Suprapubic skin (tissue), 4 donors: ENCODE measurements around the gene TSPAN33. TPM values are rescaled to one million over a fixed set of nuclear protein-coding genes. Genes with fewer than 3 reads are reported as not detected.

Experiments
- DNase-seq, 2 donors: peaks; one replicate each; pipeline ENCODE4 v3.0.0-alpha.2; 2019; ENCODE audit warnings: low spot score in 2 of 2
- H3K27ac ChIP-seq: fragments of 200-600 bp; sonication (generic); one replicate; pipeline ENCODE4 v1.5.1; 2019
- H3K27me3 ChIP-seq: fragments of 200-600 bp; sonication (generic); one replicate; pipeline ENCODE4 v1.5.1; 2019
- H3K36me3 ChIP-seq: fragments of 200-600 bp; sonication (generic); one replicate; pipeline ENCODE4 v1.5.1; 2019
- H3K4me1 ChIP-seq: fragments of 200-600 bp; sonication (generic); one replicate; pipeline ENCODE4 v1.5.1; 2019
- H3K4me3 ChIP-seq: fragments of 200-600 bp; sonication (generic); one replicate; pipeline ENCODE4 v1.5.1; 2019; ENCODE audit warnings: mild to moderate bottlenecking
- H3K9me3 ChIP-seq: fragments of 200-600 bp; sonication (generic); one replicate; pipeline ENCODE4 v1.5.1; 2019
- EP300 ChIP-seq: sonication (generic); formaldehyde crosslinking; IDR thresholded peaks from one replicate; pipeline ENCODE4 v1.6.1; 2017; ENCODE audit warnings: antibody characterized with exemption
- POLR2A ChIP-seq, 2 donors: fragments of 450-650 bp; IDR thresholded peaks; one replicate each; pipeline ENCODE4 v1.6.1; 2017; ENCODE audit warnings: antibody characterized with exemption in 2 of 2, mild to moderate bottlenecking in 2 of 2, moderate library complexity in 2 of 2
- POLR2AphosphoS5 ChIP-seq, 3 donors: sonication (generic); formaldehyde crosslinking; IDR thresholded peaks; one replicate each; pipeline ENCODE4 v1.6.1; 2017; ENCODE audit warnings: antibody characterized with exemption in 3 of 3
- WGBS: methylation state at CpG from one replicate; pipeline ENCODE4 v1.1.5; 2018; 5-methylcytosine and 5-hydroxymethylcytosine counted together
- total RNA-seq, 4 donors: library from RNA; depleted of rRNA; stranded (reverse); fragments of >200 nt; gene quantifications; one replicate each; pipeline ENCODE4 v1.1.0, GENCODE V29; 2016
- TF ChIP-seq, protein P1 (sequence below), 2 donors: fragments of 200-600 bp in 1 of 2; fragments of 450-650 bp in 1 of 2; sonication (generic) in 1 of 2; IDR thresholded peaks; one replicate each; pipeline ENCODE4 v1.5.1; 2016 to 2019; ENCODE audit warnings: antibody characterized with exemption in 2 of 2, mild to moderate bottlenecking in 1 of 2, moderate library complexity in 1 of 2

Gene TSPAN33
- total RNA-seq, 4 donors from 2014 or later: 9.1 to 17.9 (median 11.1) TPM

DNA sequence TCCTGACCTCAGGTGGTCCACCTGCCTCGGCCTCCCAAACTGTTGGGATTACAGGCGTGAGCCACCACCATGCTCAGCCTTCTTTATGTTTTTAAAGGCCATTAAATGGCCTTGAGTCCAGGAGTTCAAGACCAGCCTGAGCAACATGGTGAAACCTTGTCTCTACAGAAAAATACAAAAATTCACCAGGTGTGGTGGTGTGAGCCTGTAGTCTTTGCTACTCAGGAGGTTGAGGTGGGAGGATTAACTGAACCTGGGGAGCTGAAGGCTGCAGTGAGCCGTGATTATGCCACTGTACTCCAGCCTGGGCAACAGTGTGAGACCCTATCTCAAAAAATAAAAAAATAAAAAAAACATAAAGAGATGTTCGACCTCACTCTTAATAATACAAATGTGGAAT is 54.9 kb downstream of the TSPAN33 start:
- Histone ChIP-seq H3K36me3 (no peaks in the 10 kb centered on the region), H3K9me3 (no peaks in the 10 kb centered on the region), H3K27me3 (no peaks in the 10 kb centered on the region), H3K27ac (no peak overlapping the region), H3K4me3 (no peak overlapping the region), H3K4me1 (no peaks in the 10 kb centered on the region)
- TF ChIP-seq POLR2A (IDR thresholded peaks at IDR 0.05) (no peak), EP300 (no peak), POLR2AphosphoS5 (IDR thresholded peaks at IDR 0.05) (no peak)
- TF ChIP-seq, protein P1, sequence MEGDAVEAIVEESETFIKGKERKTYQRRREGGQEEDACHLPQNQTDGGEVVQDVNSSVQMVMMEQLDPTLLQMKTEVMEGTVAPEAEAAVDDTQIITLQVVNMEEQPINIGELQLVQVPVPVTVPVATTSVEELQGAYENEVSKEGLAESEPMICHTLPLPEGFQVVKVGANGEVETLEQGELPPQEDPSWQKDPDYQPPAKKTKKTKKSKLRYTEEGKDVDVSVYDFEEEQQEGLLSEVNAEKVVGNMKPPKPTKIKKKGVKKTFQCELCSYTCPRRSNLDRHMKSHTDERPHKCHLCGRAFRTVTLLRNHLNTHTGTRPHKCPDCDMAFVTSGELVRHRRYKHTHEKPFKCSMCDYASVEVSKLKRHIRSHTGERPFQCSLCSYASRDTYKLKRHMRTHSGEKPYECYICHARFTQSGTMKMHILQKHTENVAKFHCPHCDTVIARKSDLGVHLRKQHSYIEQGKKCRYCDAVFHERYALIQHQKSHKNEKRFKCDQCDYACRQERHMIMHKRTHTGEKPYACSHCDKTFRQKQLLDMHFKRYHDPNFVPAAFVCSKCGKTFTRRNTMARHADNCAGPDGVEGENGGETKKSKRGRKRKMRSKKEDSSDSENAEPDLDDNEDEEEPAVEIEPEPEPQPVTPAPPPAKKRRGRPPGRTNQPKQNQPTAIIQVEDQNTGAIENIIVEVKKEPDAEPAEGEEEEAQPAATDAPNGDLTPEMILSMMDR (IDR thresholded peaks at IDR 0.05): no peak
- WGBS: 96% methylated on average over 4 of the region's 4 CpGs
- no peak for DNase-seq

DNA sequence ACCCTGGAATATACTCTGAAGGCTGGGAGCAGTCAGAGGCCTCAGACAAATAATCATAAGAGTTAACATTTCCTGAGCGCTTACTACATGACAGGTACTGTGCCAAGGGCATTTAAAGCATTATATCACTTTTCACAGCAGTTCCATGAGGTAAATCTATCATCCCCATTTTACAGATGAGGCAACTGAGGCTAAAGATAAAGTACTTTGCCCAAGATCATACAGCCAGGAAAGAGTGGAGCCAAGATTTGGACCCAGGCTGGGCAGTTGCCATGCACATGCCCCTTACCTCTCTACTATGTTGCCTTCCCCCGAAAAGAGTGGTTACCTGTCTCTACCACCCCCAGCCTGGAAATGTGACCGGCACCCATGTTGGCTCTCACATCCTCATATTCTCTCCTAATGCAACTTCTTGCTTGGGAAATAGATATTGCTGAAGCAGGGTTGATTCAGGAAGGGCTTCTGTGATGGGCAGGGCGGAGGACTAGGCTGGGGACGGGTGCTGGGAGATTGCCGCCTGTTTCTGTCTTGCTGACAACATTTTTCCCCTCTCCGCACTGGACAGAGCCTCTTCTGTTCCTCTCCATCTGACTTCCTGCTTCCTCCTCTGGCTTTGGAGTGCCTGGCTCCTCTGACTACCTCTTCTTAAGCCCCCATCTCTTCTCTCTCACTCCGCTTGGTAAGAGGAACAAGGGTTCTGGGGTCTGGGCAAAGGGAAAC is 57.7 kb downstream of the TSPAN33 start:
- no peak for DNase-seq
- H3K9me3 ChIP-seq: no peaks in the 10 kb centered on the region
- peaks cover 9% of the 10 kb centered on the region for H3K36me3 ChIP-seq
- TF ChIP-seq POLR2AphosphoS5 (IDR thresholded peaks at IDR 0.05) (no peak), EP300 (no peak), POLR2A (IDR thresholded peaks at IDR 0.05) (no peak)
- TF ChIP-seq, protein P1 (IDR thresholded peaks at IDR 0.05): no peak
- H3K4me1 ChIP-seq: no peaks in the 10 kb centered on the region
- no peaks in the 10 kb centered on the region for H3K27me3 ChIP-seq
- H3K27ac ChIP-seq: no peak overlapping the region
- no peak overlapping the region for H3K4me3 ChIP-seq
- WGBS: 84% methylated on average over 8 of the region's 8 CpGs

DNA sequence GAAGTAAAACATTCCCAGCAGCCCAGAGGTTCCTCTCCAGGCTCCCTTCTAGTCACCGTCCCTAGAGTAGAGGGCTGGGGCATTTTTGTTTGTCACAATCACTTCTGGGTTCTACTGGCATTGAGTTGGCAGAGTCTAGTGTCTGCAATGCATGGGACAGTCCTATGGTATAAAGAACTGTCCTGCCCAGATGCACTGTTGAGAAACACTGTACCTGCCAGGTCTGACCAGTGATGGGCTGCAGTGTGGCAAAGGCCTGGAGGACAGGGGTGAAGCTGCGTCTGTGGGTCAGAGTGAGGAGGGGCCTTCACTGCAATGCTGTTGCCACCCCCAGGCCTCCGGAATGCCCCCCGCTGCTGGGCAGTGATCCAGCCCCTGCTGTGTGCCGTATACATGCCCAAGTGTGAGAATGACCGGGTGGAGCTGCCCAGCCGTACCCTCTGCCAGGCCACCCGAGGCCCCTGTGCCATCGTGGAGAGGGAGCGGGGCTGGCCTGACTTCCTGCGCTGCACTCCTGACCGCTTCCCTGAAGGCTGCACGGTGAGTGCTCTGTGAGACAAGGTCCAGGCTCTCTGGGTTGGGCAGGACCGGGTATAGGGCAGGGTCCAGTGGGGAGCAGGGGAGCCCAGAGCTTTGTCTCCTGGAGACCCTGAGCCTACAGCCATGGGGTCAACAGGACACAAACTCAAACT is 58.7 kb downstream of the TSPAN33 start:
- no peaks in the 10 kb centered on the region for H3K9me3 ChIP-seq
- WGBS: 69% methylated on average over 6 of the region's 14 CpGs
- peaks cover 13% of the 10 kb centered on the region for H3K36me3 ChIP-seq
- H3K4me1 ChIP-seq: no peaks in the 10 kb centered on the region
- no peak overlapping the region for H3K4me3 ChIP-seq
- no peaks in the 10 kb centered on the region for H3K27me3 ChIP-seq
- TF ChIP-seq POLR2A (IDR thresholded peaks at IDR 0.05) (no peak), EP300 (no peak), POLR2AphosphoS5 (IDR thresholded peaks at IDR 0.05) (no peak)
- TF ChIP-seq, protein P1 (IDR thresholded peaks at IDR 0.05): no peak
- H3K27ac ChIP-seq: no peak overlapping the region
- DNase-seq: no peak

DNA sequence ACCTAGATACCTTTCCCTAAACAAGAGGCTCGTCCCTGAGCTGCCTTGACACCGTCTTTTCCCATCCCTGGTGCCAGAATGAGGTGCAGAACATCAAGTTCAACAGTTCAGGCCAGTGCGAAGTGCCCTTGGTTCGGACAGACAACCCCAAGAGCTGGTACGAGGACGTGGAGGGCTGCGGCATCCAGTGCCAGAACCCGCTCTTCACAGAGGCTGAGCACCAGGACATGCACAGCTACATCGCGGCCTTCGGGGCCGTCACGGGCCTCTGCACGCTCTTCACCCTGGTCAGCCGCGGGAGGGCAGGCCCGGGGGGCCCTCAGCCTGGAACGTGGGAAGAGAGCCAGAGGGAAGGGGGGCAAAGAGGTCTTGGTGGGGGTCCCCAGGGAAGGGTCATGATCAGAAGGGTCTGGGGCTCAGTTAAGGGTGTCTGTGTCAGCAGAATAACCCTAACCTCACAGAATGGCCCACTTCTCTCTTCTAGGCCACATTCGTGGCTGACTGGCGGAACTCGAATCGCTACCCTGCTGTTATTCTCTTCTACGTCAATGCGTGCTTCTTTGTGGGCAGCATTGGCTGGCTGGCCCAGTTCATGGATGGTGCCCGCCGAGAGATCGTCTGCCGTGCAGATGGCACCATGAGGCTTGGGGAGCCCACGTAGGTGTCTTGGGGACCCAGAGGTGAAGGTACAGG is 60.8 kb downstream of the TSPAN33 start:
- 92% methylated on average over 14 of the region's 29 CpGs for WGBS
- DNase-seq: no peak
- Histone ChIP-seq H3K27me3 (no peaks in the 10 kb centered on the region), H3K27ac (no peak overlapping the region), H3K4me1 (no peaks in the 10 kb centered on the region), H3K9me3 (no peaks in the 10 kb centered on the region), H3K4me3 (no peak overlapping the region), H3K36me3 (peaks cover 23% of the 10 kb centered on the region)
- TF ChIP-seq POLR2A (IDR thresholded peaks at IDR 0.05) (no peak), POLR2AphosphoS5 (IDR thresholded peaks at IDR 0.05) (no peak), EP300 (no peak)
- TF ChIP-seq, protein P1 (IDR thresholded peaks at IDR 0.05): no peak
